GM18858 (cell line): Measurements from ENCODE around the gene OFD1.
A peak's percentile ranks its signal among the peaks of the same experiment; 100 is the strongest.

Experiments
- ATAC-seq: cut with Tn5 transposase; IDR thresholded peaks from one replicate; pipeline ENCODE4 v1.9.1; 2021; ENCODE audit not compliant: unreplicated experiment

Gene OFD1

DNA sequence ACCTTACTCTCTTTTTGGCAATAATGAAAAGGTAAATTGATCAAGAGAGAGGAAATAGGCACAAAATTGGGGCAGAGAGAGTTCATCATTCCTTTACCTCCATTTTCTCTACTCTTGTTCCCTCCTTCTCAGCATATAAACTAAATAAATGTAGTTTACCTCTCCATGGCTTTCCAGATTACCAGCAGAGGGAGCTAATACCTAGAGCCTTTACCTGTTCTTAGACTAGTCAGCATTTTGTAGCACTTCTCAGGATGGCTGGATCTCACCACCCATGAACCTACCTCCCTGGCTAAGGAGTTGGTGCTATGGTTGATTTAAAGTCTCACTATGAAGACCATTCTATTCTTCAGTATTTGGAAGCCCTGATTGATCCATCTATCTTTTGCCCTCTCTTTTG is 15.7 kb downstream of the OFD1 start:
- ATAC-seq = no peak

DNA sequence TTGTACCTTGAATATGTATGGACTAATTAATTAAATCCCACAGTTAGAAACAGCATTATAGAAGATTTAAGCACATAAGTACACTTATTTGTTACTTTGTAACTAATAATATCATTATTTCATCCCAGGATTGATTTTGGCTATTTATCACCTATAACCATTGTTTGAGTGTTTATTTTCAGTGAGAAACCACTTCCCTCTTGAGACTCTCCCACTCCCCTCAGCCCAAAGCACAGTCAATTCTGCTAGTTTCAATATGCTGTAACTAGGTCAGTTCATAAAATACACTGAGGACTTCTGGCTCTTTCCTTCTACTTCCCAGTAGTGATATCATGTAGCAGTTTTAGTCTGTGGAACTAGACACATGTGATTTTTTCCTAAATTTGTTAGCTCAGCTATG is 16.3 kb downstream of the OFD1 start:
- ATAC-seq = no peak

DNA sequence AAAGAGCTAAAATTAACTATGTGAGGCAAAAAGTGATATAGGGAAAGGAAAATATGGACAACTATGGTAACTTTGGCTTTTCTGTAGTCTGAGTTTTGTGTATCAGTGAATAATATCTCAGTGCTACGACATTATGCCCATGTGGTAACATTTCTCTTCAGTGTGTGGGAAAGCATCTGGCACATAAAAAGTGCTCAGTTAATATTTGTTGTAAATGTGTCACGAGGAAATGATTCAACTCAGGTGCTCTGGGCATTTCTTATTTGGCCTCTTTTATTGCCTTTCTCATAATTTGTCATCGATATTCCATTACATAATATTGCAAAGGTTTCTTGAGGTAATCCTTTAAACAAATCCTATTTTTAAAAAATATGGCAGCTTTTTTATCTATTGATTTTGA is 17.6 kb downstream of the OFD1 start:
- ATAC-seq = no peak

DNA sequence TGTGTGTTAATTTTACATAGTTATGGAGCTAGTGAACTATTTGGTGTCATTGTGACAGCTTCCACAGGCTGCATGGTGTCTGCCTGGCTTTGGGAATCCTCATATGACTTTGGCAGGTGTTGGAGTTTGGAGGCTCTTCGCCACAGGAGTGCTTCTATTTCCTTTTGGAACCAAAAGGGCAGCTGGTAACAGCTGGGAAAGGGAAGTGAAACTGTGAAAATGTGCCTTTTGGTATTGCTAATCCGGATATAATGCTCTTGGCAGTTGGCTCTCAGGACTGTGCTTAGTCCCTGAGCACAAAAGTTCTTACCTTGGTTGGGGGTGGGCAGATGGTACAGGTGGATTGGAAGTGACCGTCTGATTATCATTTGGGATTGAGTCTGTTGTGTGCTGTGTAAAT is 18.1 kb downstream of the OFD1 start:
- peak; percentile 51 for ATAC-seq

DNA sequence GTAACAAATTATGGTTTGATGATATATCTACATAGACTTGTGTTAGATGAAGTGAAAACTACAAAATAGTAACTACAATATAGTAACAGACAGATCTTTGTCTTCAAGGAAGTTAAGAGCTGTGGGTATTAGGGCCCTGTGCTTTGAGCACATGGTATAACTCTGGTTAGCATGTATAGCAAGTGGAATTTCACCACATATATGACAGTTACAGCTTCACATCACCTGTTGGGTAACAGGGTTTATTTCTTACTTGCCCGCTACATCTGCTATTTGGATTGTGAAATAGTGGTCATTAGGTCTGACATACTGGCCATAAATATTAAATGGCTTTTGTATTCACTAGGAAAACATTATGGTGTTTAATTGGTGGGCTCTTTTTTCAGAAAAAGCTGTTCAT is 20.2 kb downstream of the OFD1 start:
- ATAC-seq = no peak

DNA sequence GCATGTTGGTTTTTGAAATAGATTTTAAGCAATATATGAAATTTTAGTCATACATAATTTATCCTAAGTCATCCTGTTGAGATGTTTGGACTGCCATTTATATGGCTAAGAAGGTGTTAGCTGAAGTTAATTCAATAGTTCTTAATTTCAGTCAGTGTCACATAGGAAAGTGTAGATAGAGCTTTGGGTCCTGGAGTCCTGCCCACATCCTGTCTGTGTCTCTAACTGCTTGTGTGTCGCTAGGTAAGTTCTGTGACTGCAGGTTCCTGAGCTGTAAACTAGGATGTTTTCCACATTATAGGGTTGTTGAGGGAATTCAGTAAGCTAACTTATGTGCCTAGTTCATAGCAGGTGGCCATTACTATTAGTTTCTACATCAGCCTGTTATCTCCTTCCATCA is 20.7 kb downstream of the OFD1 start:
- ATAC-seq = no peak

DNA sequence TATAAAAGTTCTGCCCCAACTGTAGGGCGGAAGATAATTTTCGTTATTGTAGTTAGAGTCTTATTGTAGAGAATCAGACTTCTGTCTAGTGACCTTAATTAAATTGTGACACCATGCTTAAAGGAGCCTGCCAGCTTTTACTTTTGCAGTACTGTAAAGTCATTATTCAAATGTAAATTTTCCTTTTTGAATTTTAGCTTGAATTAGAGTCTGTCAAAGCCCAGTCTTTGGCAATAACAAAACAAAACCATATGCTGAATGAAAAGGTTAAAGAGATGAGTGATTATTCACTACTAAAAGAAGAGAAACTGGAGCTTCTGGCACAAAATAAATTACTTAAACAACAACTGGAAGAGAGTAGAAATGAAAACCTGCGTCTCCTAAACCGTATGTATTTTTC is 21.8 kb downstream of the OFD1 start:
- no peak for ATAC-seq

DNA sequence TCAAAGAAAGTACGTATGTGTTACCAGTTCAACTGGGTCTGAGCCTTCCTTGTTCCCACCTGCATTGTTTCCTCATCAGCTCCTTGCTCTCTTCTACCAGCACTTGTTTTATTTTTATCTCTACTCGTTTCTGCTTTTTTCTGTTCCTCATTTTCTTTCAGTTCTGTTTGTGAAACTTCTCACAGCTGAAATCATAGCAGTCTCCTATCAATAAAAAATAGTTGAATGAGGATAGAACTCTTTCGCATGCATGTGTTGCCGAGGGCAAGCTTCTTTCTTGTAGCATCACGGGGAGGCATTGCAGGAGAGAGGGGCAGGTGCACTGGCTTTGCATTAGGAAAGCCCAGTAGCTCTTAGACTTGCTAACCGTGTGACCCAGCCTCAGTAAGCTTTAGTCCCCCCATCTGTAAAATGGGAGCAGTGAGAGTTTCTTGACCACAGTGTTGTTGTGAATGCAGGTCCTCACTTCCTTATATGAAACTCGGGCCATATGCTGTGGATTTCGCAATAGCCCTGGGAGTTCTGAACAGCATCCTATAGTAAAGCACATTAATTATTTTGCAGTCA is 24.7 kb downstream of the OFD1 start:
- ATAC-seq = peak; percentile 68

DNA sequence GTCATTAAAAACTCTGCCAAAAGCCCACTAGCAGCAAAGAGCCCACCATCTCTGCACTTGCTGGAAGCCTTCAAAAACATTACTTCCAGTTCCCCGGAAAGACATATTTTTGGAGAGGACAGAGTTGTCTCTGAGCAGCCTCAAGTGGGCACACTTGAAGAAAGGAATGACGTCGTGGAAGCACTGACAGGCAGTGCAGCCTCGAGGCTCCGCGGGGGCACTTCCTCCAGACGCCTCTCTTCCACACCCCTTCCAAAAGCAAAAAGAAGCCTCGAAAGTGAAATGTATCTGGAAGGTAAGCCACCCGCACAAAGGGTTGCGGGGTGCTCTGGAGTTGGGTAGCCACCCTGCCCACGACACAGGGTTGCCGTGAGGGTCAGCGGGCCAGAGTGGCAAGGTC is 25.9 kb downstream of the OFD1 start:
- ATAC-seq = no peak

DNA sequence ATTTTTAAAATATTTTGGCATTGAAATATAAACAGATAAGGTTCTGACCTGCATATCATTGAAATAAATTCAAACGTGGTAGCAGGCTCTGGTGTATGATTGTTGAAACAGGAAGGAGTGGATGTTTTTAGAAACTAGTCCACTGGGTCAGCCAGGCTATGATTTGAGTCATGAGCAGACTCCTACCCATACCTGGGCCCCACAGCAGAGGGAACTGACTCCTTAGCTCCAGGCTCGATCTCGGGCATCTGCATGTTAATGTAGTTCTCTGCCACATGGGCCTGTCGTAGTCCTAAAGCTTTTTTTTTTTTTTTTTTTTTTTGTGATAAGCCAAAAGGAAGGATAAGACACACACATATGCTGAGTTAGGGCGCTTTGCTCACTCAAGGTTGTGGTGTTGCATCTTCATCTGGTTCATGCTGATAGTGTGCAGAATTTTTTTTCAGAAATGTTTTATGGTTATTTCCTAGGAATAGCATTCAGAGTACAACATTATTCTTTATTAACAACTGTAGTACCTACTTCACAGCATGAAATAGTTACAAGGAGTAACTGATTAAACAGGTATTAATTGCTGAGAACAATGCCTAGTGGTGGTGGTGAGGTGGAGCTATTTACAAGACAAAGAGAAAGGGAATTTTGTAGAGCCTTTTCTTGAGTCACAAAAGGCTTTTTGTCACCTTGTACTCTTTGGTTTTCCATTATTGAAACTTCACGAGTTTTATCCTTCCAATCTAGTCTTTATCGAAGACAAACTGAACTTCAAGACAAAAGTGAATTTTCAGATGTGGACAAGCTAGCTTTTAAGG is 27.3 kb downstream of the OFD1 start:
- peak; percentile 43 for ATAC-seq

DNA sequence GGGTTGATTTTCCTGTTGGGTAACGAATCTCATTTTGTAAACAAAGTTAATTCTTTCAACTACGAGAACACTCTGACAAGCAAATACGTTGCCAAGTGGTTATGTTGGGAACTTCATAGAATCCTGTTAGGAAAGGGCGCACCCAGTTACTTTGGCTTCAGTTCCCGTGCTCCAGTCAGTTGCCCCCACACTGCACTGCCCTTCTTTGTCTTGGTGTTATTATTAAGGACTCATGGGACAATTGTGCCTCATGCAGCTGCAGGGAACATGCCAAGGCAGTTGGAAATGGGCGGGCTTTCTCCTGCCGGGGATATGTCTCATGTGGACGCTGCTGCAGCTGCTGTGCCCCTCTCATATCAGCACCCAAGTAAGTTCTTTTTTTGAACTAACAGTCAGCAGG is 28.9 kb downstream of the OFD1 start:
- ATAC-seq = no peak

DNA sequence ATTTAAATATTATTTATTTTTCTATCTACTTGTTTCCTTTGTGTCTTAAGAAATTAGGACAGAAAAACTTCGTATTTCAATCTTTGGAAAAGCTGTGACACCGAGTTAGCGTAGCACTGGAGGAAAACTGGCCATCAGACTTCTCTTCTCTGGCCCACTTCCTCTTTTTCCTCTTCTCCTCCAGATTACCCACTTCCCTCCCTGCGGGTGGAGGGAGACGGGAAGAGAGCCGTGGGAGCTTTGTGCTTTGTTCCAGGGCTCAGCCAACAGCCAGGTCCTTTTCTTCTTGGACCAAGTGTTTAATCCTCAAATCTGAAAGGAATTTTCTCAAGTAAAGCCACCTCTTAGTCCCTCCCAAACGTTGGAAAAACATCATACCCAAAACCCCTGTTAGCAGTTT is 29.7 kb downstream of the OFD1 start:
- no peak for ATAC-seq

DNA sequence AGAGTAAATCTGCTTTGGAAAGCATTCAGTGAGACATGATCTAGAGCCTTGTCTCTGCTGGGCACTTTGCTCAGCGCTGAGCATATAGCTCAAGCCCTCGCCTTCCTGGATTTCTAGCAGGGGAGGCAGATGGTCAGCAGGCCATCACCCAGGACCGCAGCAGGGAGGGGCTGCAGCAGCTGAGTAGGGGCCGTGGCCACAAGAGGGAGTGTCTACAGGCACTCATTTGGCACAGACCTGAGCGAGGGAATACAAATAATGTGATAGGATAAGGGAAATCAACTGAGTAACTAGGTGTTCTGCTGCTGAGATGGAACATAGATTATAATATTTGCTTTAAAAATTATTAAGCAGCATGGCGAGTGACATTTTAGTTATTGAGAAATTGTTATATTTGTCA is 30.2 kb downstream of the OFD1 start:
- no peak for ATAC-seq

DNA sequence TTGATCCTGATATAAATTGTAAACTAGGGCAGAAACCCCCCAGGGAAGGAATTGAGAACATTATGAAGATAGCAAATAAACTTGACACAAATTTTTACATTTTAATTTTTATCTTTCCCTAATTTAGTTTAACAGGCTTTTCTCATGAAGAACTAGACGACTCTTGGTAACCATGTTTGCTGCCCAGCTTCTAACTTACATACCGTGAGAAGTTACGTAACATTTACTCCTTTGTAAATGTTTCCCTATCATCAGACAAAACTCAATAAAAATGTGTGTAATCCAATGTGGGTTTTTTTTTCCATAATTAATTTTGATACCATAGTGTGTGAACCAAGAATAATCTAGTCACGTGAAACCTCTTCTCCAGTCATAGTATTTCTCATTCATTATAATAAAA is 34.4 kb downstream of the OFD1 start:
- ATAC-seq = no peak

DNA sequence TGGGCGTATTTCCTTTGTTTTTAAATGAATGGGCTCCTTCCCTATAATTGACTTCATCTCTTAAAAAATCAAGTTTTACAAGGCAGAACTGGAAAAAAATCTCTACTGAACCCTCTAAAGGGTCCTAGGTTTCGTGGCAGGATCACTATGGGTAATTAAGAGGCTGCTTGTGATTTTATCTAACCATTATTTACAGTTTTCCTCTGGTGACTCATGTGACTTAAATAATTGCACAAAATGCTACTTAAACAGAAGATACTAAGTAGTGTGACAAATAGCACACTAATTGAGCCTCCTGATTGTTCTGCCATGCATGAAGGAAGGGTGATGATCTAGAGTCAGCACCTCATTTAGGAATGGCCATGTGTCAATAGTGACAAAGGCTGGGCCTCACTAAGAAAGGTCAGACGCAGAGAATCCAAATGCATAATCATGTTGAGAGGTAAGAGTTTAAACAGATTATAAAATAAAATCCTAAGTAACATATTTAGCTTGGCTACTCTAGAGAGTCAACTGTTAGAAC is 35.5 kb downstream of the OFD1 start:
- no peak for ATAC-seq

DNA sequence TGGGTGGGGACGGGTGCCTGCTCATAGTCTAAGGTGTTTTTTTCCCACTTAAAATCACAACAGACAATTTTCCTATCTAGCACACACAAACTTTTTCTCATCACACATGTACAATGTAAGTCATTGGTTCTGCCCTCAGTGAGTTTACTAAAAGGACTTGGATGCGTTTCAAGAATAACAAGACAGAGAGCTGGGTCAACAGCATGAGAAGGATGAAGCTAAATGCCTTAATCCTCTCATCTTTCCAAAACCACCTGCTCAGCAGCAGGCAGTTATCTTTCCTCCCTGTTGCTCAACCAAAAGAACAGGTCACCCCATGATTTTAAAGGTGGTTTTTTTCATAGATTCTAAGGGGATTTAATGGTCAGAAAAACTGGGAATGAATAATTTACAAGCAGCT is 40.1 kb downstream of the OFD1 start:
- no peak for ATAC-seq

DNA sequence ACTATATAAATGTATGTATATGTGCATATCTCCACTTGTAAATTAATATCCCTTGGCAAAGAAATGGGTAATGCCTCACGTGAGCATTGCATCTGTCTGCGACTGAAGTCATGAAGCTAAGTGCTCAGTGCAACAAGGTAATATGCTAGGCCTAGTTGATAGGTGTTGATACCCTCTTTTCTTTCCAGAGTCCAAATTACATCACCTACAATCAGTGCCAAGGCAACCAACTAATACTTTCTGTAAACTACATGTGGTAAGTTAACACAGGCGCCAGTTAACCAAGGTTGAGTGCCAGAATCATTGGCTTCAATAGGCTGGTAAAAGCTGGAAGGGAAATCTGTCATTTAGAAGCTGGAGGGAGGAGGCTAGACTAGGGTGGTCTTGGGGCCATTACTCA is 41.3 kb downstream of the OFD1 start:
- ATAC-seq = no peak

DNA sequence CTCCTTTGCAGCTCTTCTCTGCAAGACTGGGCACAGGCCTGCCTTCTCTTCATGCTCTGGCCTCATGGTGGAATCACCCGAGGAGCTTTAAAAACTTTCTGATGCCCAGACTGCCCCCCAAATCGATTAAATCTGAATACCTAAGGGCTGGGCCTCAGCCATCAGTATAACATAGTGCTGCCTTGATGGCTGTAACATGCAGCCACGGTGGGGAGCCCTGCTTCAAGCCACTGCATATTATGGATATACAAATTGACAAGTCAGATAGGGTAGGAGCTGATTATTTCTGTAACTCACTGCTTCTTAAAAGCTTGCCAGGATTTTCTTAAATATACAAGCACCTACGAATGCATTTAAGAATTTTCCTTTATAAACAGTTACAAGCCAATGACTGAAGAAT is 41.8 kb downstream of the OFD1 start:
- no peak for ATAC-seq

DNA sequence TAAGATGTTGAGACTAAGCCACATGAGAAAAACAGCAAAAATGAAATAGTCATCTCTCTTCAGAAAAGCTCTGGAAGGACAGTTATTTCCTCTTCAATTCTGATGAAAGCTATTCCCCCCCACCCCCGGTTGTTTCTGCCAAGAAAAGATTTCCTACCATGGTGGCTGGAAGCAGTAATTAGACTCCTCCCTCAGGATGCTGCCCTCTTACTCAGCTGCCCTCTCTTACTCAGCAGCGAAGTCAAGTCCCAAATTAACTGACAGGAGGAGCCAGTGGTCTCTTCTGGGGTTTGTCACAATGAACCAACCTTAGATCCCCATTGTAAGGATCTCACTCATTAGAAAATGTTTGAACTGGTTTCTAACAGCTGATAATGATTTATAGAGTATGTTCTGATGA is 44.4 kb downstream of the OFD1 start:
- ATAC-seq = no peak

DNA sequence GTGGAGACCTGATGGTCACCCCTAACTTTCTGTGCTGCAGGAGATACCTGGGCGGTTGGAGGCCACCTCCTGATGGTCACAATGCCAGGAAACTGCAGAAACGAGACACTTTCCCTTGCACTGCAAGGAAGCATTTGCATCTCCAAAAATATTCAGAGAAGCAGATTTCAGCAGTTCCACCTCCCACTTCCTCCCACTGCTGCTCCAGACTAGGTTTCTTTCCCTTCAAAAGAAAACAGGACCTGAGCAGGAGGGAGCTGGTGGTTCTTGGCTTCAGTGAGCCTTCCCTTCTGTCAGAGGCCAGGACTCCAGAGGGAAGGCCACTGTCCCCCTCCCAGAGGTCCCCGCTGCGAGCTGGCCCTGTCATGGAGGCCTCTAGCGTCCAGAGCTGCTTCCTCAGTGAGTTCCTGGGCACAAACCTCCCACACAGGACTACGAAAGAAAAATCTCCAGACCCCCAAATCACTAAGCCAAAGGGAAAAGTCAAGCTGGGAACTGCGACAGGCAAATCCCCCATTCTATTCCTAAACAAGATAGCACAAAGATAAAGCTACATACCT is 46.4 kb downstream of the OFD1 start:
- no peak for ATAC-seq

DNA sequence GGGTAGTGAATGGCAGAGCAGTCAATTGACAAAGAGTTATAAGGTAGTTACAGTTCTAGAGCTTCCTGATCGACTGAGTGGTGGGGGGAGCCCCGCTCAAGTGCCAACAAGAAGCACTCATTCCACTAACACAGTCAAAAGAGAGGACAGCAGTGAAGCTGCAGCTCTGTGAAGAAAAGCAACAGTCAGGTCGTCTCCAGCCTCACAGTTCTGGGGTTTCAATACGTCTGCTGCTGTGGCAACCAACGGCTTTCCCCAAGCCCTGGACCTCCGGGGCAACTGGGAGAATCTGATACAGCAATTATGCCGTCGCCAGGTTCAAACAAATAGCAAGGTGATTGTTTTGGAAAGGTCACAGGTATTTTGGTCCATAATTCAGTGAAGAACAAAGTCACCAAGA is 51.5 kb downstream of the OFD1 start:
- ATAC-seq = no peak
